HepG2 (cell line): ENCODE results near the gene NSD1. TPM values are rescaled to one million over a fixed set of nuclear protein-coding genes. Genes with fewer than 3 reads are reported as not detected.

Experiments
- ATAC-seq: fragments of 200-7000 bp; cut with Tn5 transposase; 3 replicates; pipeline ENCODE4 v1.9.1; 2020; ENCODE audit warnings: mild to moderate bottlenecking, moderate library complexity
- BruUV-seq: library from RNA; stranded (reverse); fragments of 400-500 nt; replicated peaks from 2 replicates; lab custom pipeline; 2021; lab: Mats Ljungman, UMichigan
- CTCF ChIA-PET: fragments of 300-600 bp; formaldehyde crosslinking; extraction: SDS; loops from one replicate; lab custom pipeline; 2021; ENCODE audit warnings: low total read pairs, inconsistent platforms, low intra/inter-chr PET ratio; lab: Yijun Ruan, JAX
- POLR2A ChIA-PET: fragments of 350-600 bp; sonication (Branson Sonifier 250); formaldehyde crosslinking; loops from one replicate; lab custom pipeline; 2020; ENCODE audit warnings: antibody characterized with exemption, inconsistent platforms; lab: Yijun Ruan, JAX
- DNase-seq: peaks from one replicate; pipeline ENCODE4 v3.0.0-alpha.2; 2015; ENCODE audit warnings: low spot score
- FAIRE-seq: peaks from 3 replicates; lab custom pipeline; 2011; peaks lifted over from hg19 to GRCh38; lab: Jason Lieb, UNC
- H2AFZ ChIP-seq: one replicate; pipeline ENCODE4 v1.6.1; 2011; ENCODE audit warnings: low read length, inconsistent platforms
- H3K27ac ChIP-seq: fragments of 300-600 bp; 3 replicates; pipeline ENCODE4 v1.8.0; 2011; ENCODE audit warnings: mixed run types, mild to moderate bottlenecking, mixed read lengths, low read length, inconsistent platforms; ENCODE audit not compliant: insufficient read depth; ENCODE audit errors: extremely low read length
- H3K27me3 ChIP-seq, 2 experiments: fragments of 200-600 bp in 1 of 2; 2 replicates in 1 of 2; 3 replicates in 1 of 2; pipeline versions ENCODE4 v1.6.0 to v1.8.0; 2011; ENCODE audit warnings: low read length in 2 of 2, mild to moderate bottlenecking in 2 of 2, moderate library complexity in 2 of 2, inconsistent platforms in 1 of 2; ENCODE audit not compliant: insufficient read depth in 2 of 2, control insufficient read depth in 1 of 2
- H3K36me3 ChIP-seq, 2 experiments: fragments of 200-600 bp in 1 of 2; replicated peaks in 1 of 2; 2 replicates in 1 of 2; 3 replicates in 1 of 2; pipeline versions ENCODE4 v1.5.1 to v1.8.0; 2011; ENCODE audit warnings: low read length in 2 of 2, inconsistent platforms in 1 of 2; ENCODE audit not compliant: insufficient read depth in 2 of 2, control insufficient read depth in 1 of 2
- H3K4me1 ChIP-seq: 2 replicates; pipeline ENCODE4 v1.5.1; 2012; ENCODE audit warnings: low read length, inconsistent platforms; ENCODE audit not compliant: insufficient read depth
- H3K4me2 ChIP-seq: 2 replicates; pipeline ENCODE4 v1.6.0; 2011; ENCODE audit warnings: low read depth, low read length, inconsistent platforms
- H3K4me3 ChIP-seq, 3 experiments: fragments of 200-600 bp in 1 of 3; sonication (generic), shearing (Covaris generic) in 1 of 3; replicated peaks in 1 of 3; 2 replicates each; pipeline ENCODE4 v1.5.1; 2011 to 2016; ENCODE audit warnings: low read length in 3 of 3, inconsistent platforms in 2 of 3, low read depth in 2 of 3, mild to moderate bottlenecking in 2 of 3, control low read depth in 1 of 3, mixed read lengths in 1 of 3; ENCODE audit not compliant: insufficient read depth in 1 of 3
- H3K79me2 ChIP-seq: one replicate; pipeline ENCODE4 v1.6.1; 2011; ENCODE audit warnings: low read length, inconsistent platforms; ENCODE audit not compliant: insufficient read depth
- H3K9ac ChIP-seq: 2 replicates; pipeline ENCODE4 v1.6.0; 2011; ENCODE audit warnings: mild to moderate bottlenecking, low read depth, low read length, inconsistent platforms; ENCODE audit not compliant: insufficient read depth
- H3K9me3 ChIP-seq: 2 replicates; pipeline ENCODE4 v1.5.1; 2012; ENCODE audit warnings: mild to moderate bottlenecking, low read length
- H4K20me1 ChIP-seq: 2 replicates; pipeline ENCODE4 v1.6.0; 2011; ENCODE audit warnings: inconsistent platforms, mild to moderate bottlenecking, low read length, moderate library complexity; ENCODE audit not compliant: insufficient read depth
- ARID4A ChIP-seq: sonication (generic); formaldehyde crosslinking; IDR thresholded peaks from 2 replicates; pipeline ENCODE4 v1.5.0; 2020; ENCODE audit warnings: mild to moderate bottlenecking, missing genetic modification reagents, borderline replicate concordance
- CCAR2 ChIP-seq: fragments of 200-400 bp; formaldehyde crosslinking; optimal IDR thresholded peaks from 2 replicates; pipeline ENCODE3; 2018; ENCODE audit warnings: low read depth, mild to moderate bottlenecking, low read length, moderate library complexity
- CEBPZ ChIP-seq: IDR thresholded peaks from 2 replicates; pipeline ENCODE4 v1.6.1; 2012; ENCODE audit warnings: low read length, improper control_type of control experiment
- PBX3 ChIP-seq: sonication (generic); formaldehyde crosslinking; IDR thresholded peaks from 2 replicates; pipeline ENCODE4 v1.8.1; 2023; ENCODE audit warnings: missing genetic modification reagents, inconsistent platforms, borderline replicate concordance
- POLR2A ChIP-seq, 2 experiments: IDR thresholded peaks; 2 replicates each; pipeline ENCODE4 v1.6.1; 2011; ENCODE audit warnings: low read depth in 2 of 2, low read length in 2 of 2, mild to moderate bottlenecking in 1 of 2, moderate library complexity in 1 of 2; ENCODE audit not compliant: insufficient read depth in 1 of 2
- RNF2 ChIP-seq: fragments of 450-650 bp; conservative IDR thresholded peaks from 2 replicates; pipeline ENCODE4 v1.6.1; 2016; ENCODE audit warnings: low read depth
- WIZ ChIP-seq: sonication (generic); formaldehyde crosslinking; IDR thresholded peaks from 2 replicates; pipeline ENCODE4 v1.5.1; 2020; ENCODE audit warnings: mild to moderate bottlenecking, missing genetic modification reagents
- YY1 ChIP-seq: IDR thresholded peaks from 2 replicates; pipeline ENCODE4 v1.6.1; 2011; ENCODE audit warnings: low read length, low read depth, moderate library complexity, mild to moderate bottlenecking; ENCODE audit not compliant: insufficient read depth, insufficient replicate concordance
- ZNF503 ChIP-seq: sonication (generic); formaldehyde crosslinking; IDR thresholded peaks from 2 replicates; pipeline ENCODE4 v1.4.0; 2020; ENCODE audit warnings: missing genetic modification reagents
- ZNF800 ChIP-seq: sonication (generic); formaldehyde crosslinking; IDR thresholded peaks from 2 replicates; pipeline ENCODE4 v1.4.0; 2020; ENCODE audit warnings: missing genetic modification reagents
- WGBS: methylation state at CpG from one replicate; pipeline ENCODE4 v1.1.6; 2017; ENCODE audit warnings: low lambda C conversion rate; 5-methylcytosine and 5-hydroxymethylcytosine counted together
- in situ Hi-C: cut with HindIII; loops from 2 replicates; pipeline ENCODE4 v1.10.0; 2017; ENCODE audit warnings: low pct_unique_long_range_greater_than_20kb; ENCODE audit not compliant: extremely low pct_ligation_motif_present
- intact Hi-C: fragments of 100-400 bp; cut with micrococcal nuclease; formaldehyde crosslinking; loops from one replicate; pipeline ENCODE4 v1.10.0; 2022; ENCODE audit not compliant: unreplicated experiment
- polyA plus RNA-seq, 8 experiments: library from polyadenylated mRNA; depleted of rRNA in 3 of 8; stranded (reverse) in 7 of 8; unstranded in 1 of 8; fragments of >200 nt; fragmentation: Illumina TruSeq in 4 of 8; extraction: Trizol in 4 of 8; gene quantifications; 2 replicates each; pipeline versions ENCODE4 v1.2.1 to v1.2.3, GENCODE V29; 2011 to 2016; ENCODE audit warnings: low read depth in 4 of 8, missing spikeins in 1 of 8, mixed read lengths in 1 of 8; ENCODE audit not compliant: insufficient read depth in 1 of 8
- total RNA-seq, 5 experiments: library from RNA; depleted of rRNA; stranded (reverse); fragments of >200 nt; fragmentation: Illumina TruSeq; extraction: Trizol; gene quantifications; 2 replicates each; pipeline ENCODE4 v1.2.3, GENCODE V29; 2016; ENCODE audit warnings: low read depth in 1 of 5

Gene NSD1
- total and polyA plus RNA-seq, 2 of the 13 experiments (the other 11 are each of a cell fraction or from before 2014, with no cell fraction given), result 0.01 to 0.09 TPM

GRCh38 chr5:177162379-177162778, 28.8 kb downstream of the NSD1 start (continued):
- TF ChIP-seq ARID4A (CRISPR knock-in tag) (no peak), CEBPZ (no peak), WIZ (CRISPR knock-in tag) (no peak)

GRCh38 chr5:177163500-177163899, 29.9 kb downstream of the NSD1 start:
- H3K79me2 ChIP-seq, result no peaks in the 10 kb centered on the region
- DNase-seq (no peak), ATAC-seq (no peak), FAIRE-seq (no peak)
- WGBS, result 44% methylated on average over 2 of the region's 2 CpGs
- intact Hi-C loops (no loop called here), in situ Hi-C loops (no loop called here)
- BruUV-seq, result no TSS peak
- H3K4me3 ChIP-seq, result no peak overlapping the region
- no peak overlapping the region for H2AFZ ChIP-seq
- no peaks in the 10 kb centered on the region for H3K36me3 ChIP-seq
- no peak overlapping the region for H3K27ac ChIP-seq
- H3K9ac ChIP-seq, result no peak overlapping the region
- no peaks in the 10 kb centered on the region for H3K4me1 ChIP-seq
- no peaks in the 10 kb centered on the region for H3K9me3 ChIP-seq
- ChIA-PET CTCF (no interaction called here), POLR2A (no interaction called here)
- no peak overlapping the region for H3K4me2 ChIP-seq
- H3K27me3 ChIP-seq, result no peaks in the 10 kb centered on the region
- no peaks in the 10 kb centered on the region for H4K20me1 ChIP-seq
- TF ChIP-seq ZNF800 (CRISPR knock-in tag), result no peak
- TF ChIP-seq CCAR2, result no peak
- no peak for TF ChIP-seq PBX3 (CRISPR knock-in tag)
- no peak for TF ChIP-seq POLR2A (IDR thresholded peaks at IDR 0.05; ENCODE audit: insufficient read depth in 1 of 2, low read depth in 2 of 2, low read length in 2 of 2)
- TF ChIP-seq YY1, result no peak
- no peak for TF ChIP-seq ZNF503
- TF ChIP-seq RNF2, result no peak
